ENCODE measurements around the gene INSYN2B. TPM values are rescaled to one million over a fixed set of nuclear protein-coding genes. Genes with fewer than 3 reads are reported as not detected.

INSYN2B gene
- total RNA-seq, 1 donor from 2014 or later, result not detected

GRCh38 chr5:169989365-169989764 lies 9.1 kb upstream of the INSYN2B start:
- no peak for TF ChIP-seq CTCF (IDR thresholded peaks at IDR 0.05)
- Histone ChIP-seq H3K4me3 (no peak overlapping the region), H3K4me1 (no peaks in the 10 kb centered on the region), H3K36me3 (peaks cover 22% of the 10 kb centered on the region), H3K27me3 (ENCODE audit: low read depth) (no peaks in the 10 kb centered on the region), H3K9me3 (no peaks in the 10 kb centered on the region), H3K27ac (no peak overlapping the region)
- no peak for ATAC-seq
- intact Hi-C loops (cut with DNase I), result no loop called here
- no peak for DNase-seq

GRCh38 chr5:169988947-169989346 lies 8.7 kb upstream of the INSYN2B start:
- Histone ChIP-seq H3K36me3 (peaks cover 27% of the 10 kb centered on the region), H3K27me3 (ENCODE audit: low read depth) (no peaks in the 10 kb centered on the region), H3K4me3 (no peak overlapping the region), H3K27ac (no peak overlapping the region), H3K4me1 (no peaks in the 10 kb centered on the region), H3K9me3 (no peaks in the 10 kb centered on the region)
- DNase-seq, result no peak
- TF ChIP-seq CTCF (IDR thresholded peaks at IDR 0.05), result no peak
- no peak for ATAC-seq
- intact Hi-C loops (cut with DNase I), result no loop called here

GRCh38 chr5:169988206-169988605 lies 7.9 kb upstream of the INSYN2B start:
- Histone ChIP-seq H3K27ac (no peak overlapping the region), H3K9me3 (no peaks in the 10 kb centered on the region), H3K4me3 (no peak overlapping the region), H3K27me3 (ENCODE audit: low read depth) (no peaks in the 10 kb centered on the region), H3K36me3 (peaks cover 29% of the 10 kb centered on the region), H3K4me1 (no peaks in the 10 kb centered on the region)
- no peak for ATAC-seq
- intact Hi-C loops (cut with DNase I), result no loop called here
- DNase-seq, result no peak
- TF ChIP-seq CTCF (IDR thresholded peaks at IDR 0.05), result no peak

- intact Hi-C loops (cut with DNase I), result no loop called here
- Histone ChIP-seq H3K36me3 (peaks cover 14% of the 10 kb centered on the region), H3K4me3 (peak overlapping the region; percentile 18), H3K4me1 (no peaks in the 10 kb centered on the region), H3K27ac (no peak overlapping the region), H3K27me3 (ENCODE audit: low read depth) (no peaks in the 10 kb centered on the region), H3K9me3 (no peaks in the 10 kb centered on the region)
- no peak for DNase-seq
- no peak for TF ChIP-seq CTCF (IDR thresholded peaks at IDR 0.05)
- ATAC-seq, result no peak
These were observed 424 bp downstream of the INSYN2B start for GRCh38 chr5:169979871-169980270.

- no peak for TF ChIP-seq CTCF (IDR thresholded peaks at IDR 0.05)
- no peak for DNase-seq
- intact Hi-C loops (cut with DNase I), result no loop called here
- Histone ChIP-seq H3K36me3 (peaks cover 4% of the 10 kb centered on the region), H3K9me3 (no peaks in the 10 kb centered on the region), H3K27ac (no peak overlapping the region), H3K4me1 (no peaks in the 10 kb centered on the region), H3K4me3 (no peak overlapping the region), H3K27me3 (ENCODE audit: low read depth) (no peaks in the 10 kb centered on the region)
- ATAC-seq, result no peak
These were observed 1.6 kb downstream of the INSYN2B start for GRCh38 chr5:169978714-169979113.
